HCT116 (cell line): ENCODE data around the gene CFAP298. TPM values are rescaled to one million over a fixed set of nuclear protein-coding genes. Genes with fewer than 3 reads are reported as not detected.

ENCODE experiments used
- ATAC-seq: fragments of 200-7000 bp; cut with Tn5 transposase; 2 replicates; pipeline ENCODE4 v1.9.1; 2020; ENCODE audit warnings: mild to moderate bottlenecking, moderate library complexity
- BruUV-seq: library from RNA; stranded (reverse); fragments of 400-500 nt; replicated peaks from 2 replicates; lab custom pipeline; 2021; lab: Mats Ljungman, UMichigan
- CTCF ChIA-PET: fragments of 300-600 bp; sonication (Branson Sonifier 250); formaldehyde crosslinking; loops from one replicate; lab custom pipeline; 2021; ENCODE audit warnings: antibody characterized with exemption; lab: Charles Lee
- POLR2A ChIA-PET: fragments of 300-600, 350-600 bp; sonication (Branson Sonifier 250); formaldehyde crosslinking; loops from one replicate; lab custom pipeline; 2021; ENCODE audit warnings: antibody characterized with exemption; lab: Charles Lee
- RAD21 ChIA-PET, 2 experiments: fragments of 300-600 bp; sonication (Branson Sonifier 250); formaldehyde crosslinking; loops; one replicate each; lab custom pipeline; 2023; ENCODE audit warnings: low total read pairs in 2 of 2; ENCODE audit not compliant: uncharacterized antibody in 2 of 2, unreplicated experiment in 2 of 2, low non-redundant PET in 1 of 2; lab: Charles Lee
- DNase-seq: peaks from one replicate; pipeline ENCODE4 v3.0.0-alpha.2; 2010; ENCODE audit warnings: low read depth, low spot score
- H2AFZ ChIP-seq: fragments of 200-600 bp; shearing (Covaris generic), sonication (generic); 2 replicates; pipeline ENCODE4 v1.6.1; 2017; ENCODE audit warnings: low read depth, mixed run types, mixed read lengths, antibody characterized with exemption, low read length; ENCODE audit not compliant: poor library complexity, severe bottlenecking
- H3K27ac ChIP-seq: 2 replicates; pipeline ENCODE4 v1.5.1; 2012; ENCODE audit warnings: low read depth, low read length
- H3K27me3 ChIP-seq: fragments of 200-600 bp; sonication (generic); 2 replicates; pipeline ENCODE4 v1.6.1; 2016; ENCODE audit warnings: mixed run types, low read length, mixed read lengths; ENCODE audit not compliant: insufficient read depth
- H3K36me3 ChIP-seq, 2 experiments: fragments of 200-500 bp in 1 of 2; fragments of 200-600 bp in 1 of 2; sonication (Bioruptor generic) in 1 of 2; sonication (generic) in 1 of 2; 2 replicates each; pipeline versions ENCODE4 v1.5.1 to v1.6.1; 2014 to 2016; ENCODE audit warnings: low read length in 2 of 2, inconsistent platforms in 1 of 2, mixed read lengths in 1 of 2, mixed run types in 1 of 2; ENCODE audit not compliant: insufficient read depth in 2 of 2, control insufficient read depth in 1 of 2
- H3K4me1 ChIP-seq, 2 experiments: fragments of 200-600 bp in 1 of 2; sonication (generic) in 1 of 2; 2 replicates each; pipeline versions ENCODE4 v1.5.1 to v1.6.1; 2012 to 2017; ENCODE audit warnings: low read length in 2 of 2, inconsistent platforms in 1 of 2, mild to moderate bottlenecking in 1 of 2, mixed read lengths in 1 of 2, mixed run types in 1 of 2, moderate library complexity in 1 of 2; ENCODE audit not compliant: insufficient read depth in 2 of 2, control insufficient read depth in 1 of 2
- H3K4me2 ChIP-seq: fragments of 200-600 bp; sonication (generic); 2 replicates; pipeline ENCODE4 v1.6.1; 2017; ENCODE audit warnings: mixed run types, low read length, mixed read lengths
- H3K4me3 ChIP-seq, 2 experiments: fragments of 200-600 bp in 1 of 2; sonication (generic) in 1 of 2; replicated peaks in 1 of 2; 2 replicates each; pipeline ENCODE4 v1.5.1; 2011 to 2016; ENCODE audit warnings: low read length in 2 of 2, control low read depth in 1 of 2, low read depth in 1 of 2, mild to moderate bottlenecking in 1 of 2, mixed read lengths in 1 of 2, mixed run types in 1 of 2
- H3K79me2 ChIP-seq: fragments of 200-600 bp; sonication (generic); 2 replicates; pipeline ENCODE4 v1.6.1; 2017; ENCODE audit warnings: mild to moderate bottlenecking, mixed run types, low read length, moderate library complexity, mixed read lengths; ENCODE audit not compliant: insufficient read depth
- H3K9ac ChIP-seq: fragments of 200-600 bp; sonication (generic); 2 replicates; pipeline ENCODE4 v1.6.1; 2016; ENCODE audit warnings: low read length, mixed read lengths
- H3K9me2 ChIP-seq: fragments of 200-600 bp; sonication (generic), shearing (Covaris generic); 2 replicates; pipeline ENCODE4 v1.6.1; 2017; ENCODE audit warnings: mixed run types, mild to moderate bottlenecking, moderate library complexity; ENCODE audit not compliant: insufficient read depth
- H3K9me3 ChIP-seq, 2 experiments: fragments of 200-500 bp in 1 of 2; fragments of 200-600 bp in 1 of 2; sonication (Bioruptor generic) in 1 of 2; sonication (generic) in 1 of 2; 2 replicates each; pipeline ENCODE4 v1.6.1; 2014 to 2017; ENCODE audit warnings: low read length in 2 of 2, mixed read lengths in 2 of 2, inconsistent platforms in 1 of 2, low read depth in 1 of 2, mild to moderate bottlenecking in 1 of 2, mixed run types in 1 of 2, moderate library complexity in 1 of 2; ENCODE audit not compliant: control insufficient read depth in 1 of 2, insufficient read depth in 1 of 2
- H4K20me1 ChIP-seq: fragments of 200-600 bp; sonication (generic), shearing (Covaris generic); 2 replicates; pipeline ENCODE4 v1.6.1; 2017; ENCODE audit warnings: mixed run types, mild to moderate bottlenecking, moderate library complexity; ENCODE audit not compliant: insufficient read depth
- CBX3 ChIP-seq: IDR thresholded peaks from 2 replicates; pipeline ENCODE4 v1.6.1; 2012; ENCODE audit warnings: low read depth
- CEBPB ChIP-seq: IDR thresholded peaks from 2 replicates; pipeline ENCODE4 v1.6.1; 2012; ENCODE audit warnings: low read depth
- EGR1 ChIP-seq: IDR thresholded peaks from 2 replicates; pipeline ENCODE4 v1.6.1; 2012; ENCODE audit warnings: low read depth
- ELF1 ChIP-seq: IDR thresholded peaks from 2 replicates; pipeline ENCODE4 v1.6.1; 2012; ENCODE audit warnings: low read depth, borderline replicate concordance
- EZH2 ChIP-seq: fragments of 200-600 bp; sonication (generic); IDR thresholded peaks from 2 replicates; pipeline ENCODE4 v1.6.1; 2017; ENCODE audit warnings: antibody characterized with exemption, mixed run types
- EZH2phosphoT487 ChIP-seq: fragments of 200-600 bp; IDR thresholded peaks from 2 replicates; pipeline ENCODE4 v1.6.1; 2018; ENCODE audit warnings: antibody characterized with exemption, borderline replicate concordance
- FOSL1 ChIP-seq: IDR thresholded peaks from 2 replicates; pipeline ENCODE4 v1.6.1; 2012; ENCODE audit warnings: low read depth
- MAX ChIP-seq: IDR thresholded peaks from 2 replicates; pipeline ENCODE4 v1.6.1; 2012
- RAD21 ChIP-seq: IDR thresholded peaks from 2 replicates; pipeline ENCODE4 v1.6.1; 2012; ENCODE audit warnings: low read depth, mild to moderate bottlenecking
- SP1 ChIP-seq: IDR thresholded peaks from 2 replicates; pipeline ENCODE4 v1.6.1; 2012; ENCODE audit warnings: low read depth
- SRF ChIP-seq: IDR thresholded peaks from 2 replicates; pipeline ENCODE4 v1.6.1; 2012; ENCODE audit warnings: low read depth
- TCF7L2 ChIP-seq: IDR thresholded peaks from 2 replicates; pipeline ENCODE4 v1.7.0; 2011; ENCODE audit warnings: borderline replicate concordance, inconsistent platforms; ENCODE audit not compliant: insufficient read depth, insufficient read length; ENCODE audit errors: extremely low read depth
- ZBTB33 ChIP-seq: IDR thresholded peaks from 2 replicates; pipeline ENCODE4 v1.6.1; 2011; ENCODE audit warnings: mild to moderate bottlenecking, low read length, moderate library complexity; ENCODE audit not compliant: insufficient replicate concordance; ENCODE audit errors: extremely low read depth
- ZFX ChIP-seq: fragments of 450-650 bp; IDR thresholded peaks from 2 replicates; pipeline ENCODE4 v1.6.1; 2017
- ZNF274 ChIP-seq: fragments of 200-500 bp; sonication (Bioruptor generic); IDR thresholded peaks from 2 replicates; pipeline ENCODE4 v1.6.1; 2014; ENCODE audit warnings: mild to moderate bottlenecking, low read depth, low read length, inconsistent platforms
- intact Hi-C: fragments of 100-400 bp; cut with micrococcal nuclease; formaldehyde crosslinking; loops from 2 replicates; pipeline ENCODE4 v1.10.0; 2022
- total RNA-seq: library from RNA; stranded (reverse); gene quantifications from one replicate; pipeline ENCODE4 v1.2.1, GENCODE V29; 2021; ENCODE audit not compliant: unreplicated experiment
- TF ChIP-seq, protein P1 (sequence below): IDR thresholded peaks from 2 replicates; pipeline ENCODE4 v1.6.1; 2012
- TF ChIP-seq, protein P2 (sequence below): IDR thresholded peaks from 2 replicates; pipeline ENCODE4 v1.6.1; 2012; ENCODE audit warnings: low read depth

Gene CFAP298
- total RNA-seq, 1 experiment from 2014 or later: 58.2 TPM

GRCh38 chr21:32560896-32561295, 51.3 kb downstream of the CFAP298 start:
- BruUV-seq: no TSS peak
- no peaks in the 10 kb centered on the region for H4K20me1 ChIP-seq
- ChIA-PET RAD21 (no interaction called here), POLR2A (no interaction called here), CTCF (interaction anchor here (1.9 kb wide), 1 partner anchor 8 kb away, joined by 6 read pairs; no protein-coding TSS in a partner anchor)
- intact Hi-C loops: no loop called here
- H3K27me3 ChIP-seq: no peaks in the 10 kb centered on the region
- H3K4me2 ChIP-seq: no peak overlapping the region
- no peak overlapping the region for H3K27ac ChIP-seq
- no peaks in the 10 kb centered on the region; a peak in 1 of 4 replicates for H3K9me3 ChIP-seq
- no peaks in the 10 kb centered on the region for H3K36me3 ChIP-seq
- no peak for DNase-seq
- H2AFZ ChIP-seq: no peak overlapping the region
- H3K9me2 ChIP-seq: no peaks in the 10 kb centered on the region
- no peaks in the 10 kb centered on the region for H3K79me2 ChIP-seq
- no peak overlapping the region for H3K9ac ChIP-seq
- no peak for TF ChIP-seq FOSL1
- TF ChIP-seq EZH2phosphoT487: no peak
- TF ChIP-seq ZNF274: no peak
- no peak for TF ChIP-seq CEBPB
- no peak for TF ChIP-seq EZH2
- TF ChIP-seq, protein P1, sequence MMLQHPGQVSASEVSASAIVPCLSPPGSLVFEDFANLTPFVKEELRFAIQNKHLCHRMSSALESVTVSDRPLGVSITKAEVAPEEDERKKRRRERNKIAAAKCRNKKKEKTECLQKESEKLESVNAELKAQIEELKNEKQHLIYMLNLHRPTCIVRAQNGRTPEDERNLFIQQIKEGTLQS: no peak
- no peak for TF ChIP-seq ELF1
- no peak for TF ChIP-seq MAX
- TF ChIP-seq TCF7L2: no peak
- TF ChIP-seq, protein P2, sequence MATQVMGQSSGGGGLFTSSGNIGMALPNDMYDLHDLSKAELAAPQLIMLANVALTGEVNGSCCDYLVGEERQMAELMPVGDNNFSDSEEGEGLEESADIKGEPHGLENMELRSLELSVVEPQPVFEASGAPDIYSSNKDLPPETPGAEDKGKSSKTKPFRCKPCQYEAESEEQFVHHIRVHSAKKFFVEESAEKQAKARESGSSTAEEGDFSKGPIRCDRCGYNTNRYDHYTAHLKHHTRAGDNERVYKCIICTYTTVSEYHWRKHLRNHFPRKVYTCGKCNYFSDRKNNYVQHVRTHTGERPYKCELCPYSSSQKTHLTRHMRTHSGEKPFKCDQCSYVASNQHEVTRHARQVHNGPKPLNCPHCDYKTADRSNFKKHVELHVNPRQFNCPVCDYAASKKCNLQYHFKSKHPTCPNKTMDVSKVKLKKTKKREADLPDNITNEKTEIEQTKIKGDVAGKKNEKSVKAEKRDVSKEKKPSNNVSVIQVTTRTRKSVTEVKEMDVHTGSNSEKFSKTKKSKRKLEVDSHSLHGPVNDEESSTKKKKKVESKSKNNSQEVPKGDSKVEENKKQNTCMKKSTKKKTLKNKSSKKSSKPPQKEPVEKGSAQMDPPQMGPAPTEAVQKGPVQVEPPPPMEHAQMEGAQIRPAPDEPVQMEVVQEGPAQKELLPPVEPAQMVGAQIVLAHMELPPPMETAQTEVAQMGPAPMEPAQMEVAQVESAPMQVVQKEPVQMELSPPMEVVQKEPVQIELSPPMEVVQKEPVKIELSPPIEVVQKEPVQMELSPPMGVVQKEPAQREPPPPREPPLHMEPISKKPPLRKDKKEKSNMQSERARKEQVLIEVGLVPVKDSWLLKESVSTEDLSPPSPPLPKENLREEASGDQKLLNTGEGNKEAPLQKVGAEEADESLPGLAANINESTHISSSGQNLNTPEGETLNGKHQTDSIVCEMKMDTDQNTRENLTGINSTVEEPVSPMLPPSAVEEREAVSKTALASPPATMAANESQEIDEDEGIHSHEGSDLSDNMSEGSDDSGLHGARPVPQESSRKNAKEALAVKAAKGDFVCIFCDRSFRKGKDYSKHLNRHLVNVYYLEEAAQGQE: no peak
- no peak for TF ChIP-seq ZBTB33
- TF ChIP-seq RAD21: no peak
- no peak for TF ChIP-seq EGR1
- TF ChIP-seq SRF: no peak
- no peak for TF ChIP-seq SP1
- TF ChIP-seq CBX3: no peak
- TF ChIP-seq ZFX: no peak
- ATAC-seq: no peak
- H3K4me3 ChIP-seq: no peak overlapping the region
- H3K4me1 ChIP-seq: no peaks in the 10 kb centered on the region
